HG02840 (cell line): Measurements from ENCODE around the gene SFT2D2.

Source experiments
- ATAC-seq: cut with Tn5 transposase; IDR thresholded peaks from one replicate; pipeline ENCODE4 v1.9.1; 2021; ENCODE audit warnings: mild to moderate bottlenecking, moderate library complexity, moderate number of reproducible peaks; ENCODE audit not compliant: unreplicated experiment, low FRiP score

Gene SFT2D2

DNA sequence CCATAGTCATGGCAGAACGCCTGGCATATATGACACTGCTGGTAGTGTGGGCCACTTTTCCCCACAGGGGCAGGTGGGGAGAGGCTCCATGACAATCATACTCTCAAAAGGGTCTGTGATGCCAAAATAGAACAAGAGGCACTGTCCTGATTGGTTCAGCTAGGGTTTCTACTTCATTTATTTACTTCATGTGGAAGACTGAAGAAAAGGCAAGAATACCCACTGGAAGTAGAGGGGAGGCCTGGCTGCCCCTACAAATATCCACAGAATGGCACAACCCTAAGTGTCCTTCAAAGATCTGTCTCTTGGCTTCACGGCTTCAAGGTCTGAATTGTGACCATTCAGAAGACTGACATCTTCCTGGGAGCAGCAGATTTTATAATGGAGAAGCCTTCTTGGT is 4.5 kb upstream of the SFT2D2 start:
- ATAC-seq: no peak

GRCh38 chr1:168223261-168223660 is 2.5 kb upstream of the SFT2D2 start:
- ATAC-seq: no peak

DNA sequence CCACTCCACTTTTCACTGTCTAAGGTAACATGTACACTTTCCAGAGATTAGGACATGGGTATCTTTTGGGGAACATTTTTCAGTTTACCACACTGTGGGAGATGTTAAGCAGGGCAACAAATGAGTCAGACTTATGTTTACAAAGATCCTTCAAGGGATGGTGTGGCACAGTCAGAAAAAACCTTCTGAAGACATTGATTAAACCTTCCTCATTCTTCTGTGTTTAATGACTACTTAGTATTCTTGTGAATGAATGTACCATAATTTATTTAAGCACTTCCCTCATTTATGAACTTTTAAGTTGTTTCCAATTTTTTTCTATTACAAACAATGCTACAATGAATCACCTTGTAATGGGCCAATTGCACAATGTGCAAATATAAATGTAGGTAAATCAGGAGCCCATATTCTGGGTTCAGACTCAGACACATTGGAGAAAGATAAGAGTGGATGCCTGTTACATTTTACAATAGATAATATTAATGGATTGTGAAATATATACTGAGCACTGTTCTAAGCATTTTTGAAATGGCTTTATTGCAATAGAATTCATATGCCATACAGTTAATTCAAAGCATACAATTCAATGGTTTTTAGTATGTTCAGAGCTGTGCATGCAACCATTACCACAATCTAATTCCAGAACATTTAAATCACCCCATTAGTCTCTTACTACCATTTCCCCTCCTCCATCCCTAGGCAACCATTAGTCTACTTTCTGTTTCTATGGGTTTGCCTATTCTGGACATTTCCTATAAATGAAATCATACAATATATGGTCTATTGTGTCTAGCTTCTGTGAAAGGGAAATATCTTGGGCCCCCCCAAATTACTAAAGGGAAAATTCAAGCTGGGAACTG is 1.9 kb upstream of the SFT2D2 start:
- ATAC-seq: no peak

GRCh38 chr1:168224991-168225390 is 813 bp upstream of the SFT2D2 start:
- ATAC-seq: no peak

DNA sequence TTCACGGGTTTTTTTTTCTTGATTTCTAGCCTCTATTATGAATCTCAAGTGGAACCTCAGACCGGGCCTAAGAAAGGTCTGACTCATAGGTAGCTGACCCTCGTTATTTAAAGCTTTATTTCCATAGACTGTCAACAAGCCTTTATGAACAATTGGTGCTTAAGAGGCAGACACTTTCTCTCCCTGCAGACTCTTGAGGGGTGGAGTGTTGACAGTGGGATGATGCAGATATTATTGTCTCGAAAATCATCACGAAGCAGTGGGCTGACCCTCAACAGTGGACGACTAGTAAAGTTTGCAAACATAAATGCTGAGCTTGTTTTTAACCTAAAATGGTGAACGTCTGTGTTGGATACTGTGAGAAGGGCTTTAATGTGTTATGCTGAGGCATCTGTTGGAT is 1.8 kb downstream of the SFT2D2 start:
- no peak for ATAC-seq

GRCh38 chr1:168229893-168230292 is 4.1 kb downstream of the SFT2D2 start:
- no peak for ATAC-seq

- ATAC-seq: no peak
These were observed 4.9 kb downstream of the SFT2D2 start for GRCh38 chr1:168230709-168231108.

DNA sequence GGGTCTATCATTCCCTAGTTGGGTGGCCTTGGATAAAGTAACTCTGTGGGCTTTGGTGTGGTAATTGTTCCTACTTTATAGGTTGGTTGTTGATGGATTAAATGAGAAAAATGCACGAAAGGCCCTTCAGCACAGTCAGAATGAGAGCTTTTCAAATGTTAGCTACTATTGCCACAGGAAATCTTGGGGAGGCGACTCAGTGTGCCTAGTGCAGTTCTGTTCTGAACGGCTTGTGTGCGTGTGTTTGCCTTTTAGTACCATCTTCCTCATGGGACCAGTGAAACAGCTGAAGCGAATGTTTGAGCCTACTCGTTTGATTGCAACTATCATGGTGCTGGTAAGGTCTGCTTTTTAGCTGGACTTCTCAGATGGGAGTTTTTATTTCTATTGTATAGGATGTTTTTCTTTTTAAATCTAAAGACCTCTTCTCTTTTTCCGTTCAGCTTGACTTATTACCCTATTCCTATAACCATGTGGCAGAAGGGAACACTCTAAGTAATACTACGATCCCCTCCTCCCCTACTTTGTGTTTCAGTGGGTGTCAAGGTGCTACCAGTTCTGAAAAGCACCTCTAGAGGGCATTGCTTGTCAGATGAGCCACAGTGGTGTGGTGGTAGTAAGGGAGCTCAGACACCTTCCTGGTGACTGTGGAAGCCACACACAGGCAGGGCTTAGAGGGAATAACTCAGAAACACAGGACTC is 9.2 kb downstream of the SFT2D2 start:
- no peak for ATAC-seq

DNA sequence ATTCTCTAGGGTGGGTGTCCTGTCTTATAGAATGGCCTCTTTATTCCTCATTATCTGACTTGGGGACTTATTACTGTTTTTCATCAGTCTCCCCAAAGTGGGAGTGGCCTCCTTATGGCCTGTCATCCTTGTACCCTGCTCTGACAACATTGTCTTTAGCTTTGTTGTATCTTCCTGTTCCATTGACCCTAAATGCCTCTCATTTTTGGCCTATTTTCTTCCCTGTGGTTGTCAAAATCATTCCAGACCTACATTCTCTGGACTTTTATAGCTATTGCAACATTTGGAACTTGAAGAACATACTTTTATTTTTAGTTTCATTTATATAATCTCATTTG is 9.7 kb downstream of the SFT2D2 start:
- no peak for ATAC-seq

DNA sequence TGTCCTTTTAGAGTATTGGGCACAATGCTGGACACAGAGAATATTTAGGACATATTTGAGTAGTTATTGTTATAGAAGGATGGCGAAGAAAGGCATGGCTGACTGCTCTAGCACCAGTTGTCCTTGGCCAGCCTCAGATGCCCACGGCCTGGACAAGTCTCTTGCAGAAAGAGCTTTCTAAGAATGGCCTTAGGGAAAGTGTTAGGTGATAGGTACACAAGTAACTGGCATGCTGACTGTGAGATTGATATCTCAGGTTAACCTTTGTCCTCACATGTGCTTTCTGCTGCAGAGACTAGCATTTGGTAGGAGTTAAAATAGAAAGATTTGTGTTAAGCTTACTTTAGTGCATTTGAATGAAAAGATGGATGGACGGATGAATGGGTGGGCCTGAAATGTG is 10.1 kb downstream of the SFT2D2 start:
- no peak for ATAC-seq

DNA sequence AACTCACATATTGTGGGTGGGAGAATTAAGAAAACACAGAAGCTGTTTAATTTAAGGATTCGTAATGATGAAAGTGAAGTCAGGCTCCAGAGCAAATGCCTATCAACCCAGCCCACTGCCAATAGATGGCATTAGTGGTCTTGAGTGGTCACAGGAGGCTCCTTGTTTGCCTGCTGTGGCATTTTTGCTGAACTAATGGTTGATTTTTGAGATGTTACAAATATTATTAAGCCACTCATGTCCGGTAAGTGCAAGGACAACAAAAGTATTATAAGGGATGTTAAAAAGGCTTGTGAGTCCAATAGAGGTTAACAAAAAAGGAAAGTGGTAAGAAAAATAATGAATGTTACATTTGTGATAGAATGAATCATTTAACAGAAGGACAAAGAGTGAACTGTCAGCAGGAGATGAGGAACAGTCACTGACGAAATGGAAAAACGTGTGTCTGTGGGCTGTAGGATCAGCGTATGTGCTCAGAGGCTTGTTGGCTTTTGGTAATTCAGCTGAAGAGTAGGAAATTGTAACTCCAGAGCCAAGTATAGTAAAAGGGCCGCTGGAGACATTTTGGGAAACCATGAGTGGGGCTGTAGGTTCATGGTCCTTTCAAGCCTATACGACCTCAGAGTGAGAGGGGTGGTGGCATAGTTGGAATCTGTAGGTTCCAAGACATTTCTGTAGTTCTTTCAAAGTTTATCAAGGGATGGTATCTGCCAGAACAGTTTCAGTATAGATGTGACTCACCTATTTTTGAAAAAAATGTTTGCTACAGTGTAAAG is 11.2 kb downstream of the SFT2D2 start:
- ATAC-seq: no peak

DNA sequence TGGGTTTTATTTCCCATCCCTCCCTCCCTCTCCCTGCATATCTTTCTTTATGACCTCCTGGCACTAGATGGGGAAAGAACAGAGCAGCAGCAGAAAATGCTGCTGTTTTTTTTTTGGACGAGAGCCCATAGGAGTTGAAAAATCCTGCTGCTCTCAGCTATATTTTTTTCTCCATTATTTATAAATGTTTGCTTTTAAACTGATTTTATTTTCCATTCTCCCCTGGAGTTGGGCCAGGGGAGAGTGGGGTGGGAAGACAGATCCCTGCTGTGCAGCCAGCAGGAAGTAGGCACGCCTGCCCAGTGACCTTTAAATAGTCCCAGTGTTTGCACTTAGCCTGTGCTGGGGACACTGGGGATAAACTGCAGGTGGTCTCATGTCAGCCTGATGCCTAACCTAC is 17.4 kb downstream of the SFT2D2 start:
- no peak for ATAC-seq

GRCh38 chr1:168243636-168244212 is 17.9 kb downstream of the SFT2D2 start:
- no peak for ATAC-seq

DNA sequence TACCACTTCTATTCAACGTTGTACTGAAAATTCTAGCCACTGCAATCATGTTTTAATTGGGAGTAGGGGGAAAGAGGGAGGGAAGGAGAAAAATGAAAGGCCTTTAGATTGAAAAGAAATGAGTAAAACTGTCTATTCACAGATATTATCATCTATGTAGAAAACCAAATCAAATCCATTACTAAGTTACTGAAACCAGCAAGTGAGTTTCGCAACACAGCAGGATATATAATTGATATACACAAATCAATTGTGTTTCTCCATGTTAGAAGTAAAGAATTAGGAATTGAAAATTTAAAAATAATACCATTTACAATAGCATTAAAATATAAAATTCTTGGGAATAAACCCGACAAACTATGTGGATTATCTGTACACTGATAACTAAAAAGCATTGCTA is 19.2 kb downstream of the SFT2D2 start:
- ATAC-seq: no peak

- ATAC-seq: no peak
These were observed 20.7 kb downstream of the SFT2D2 start for GRCh38 chr1:168246506-168246905.

- ATAC-seq: no peak
These were observed 26.5 kb downstream of the SFT2D2 start for GRCh38 chr1:168252204-168252733.

DNA sequence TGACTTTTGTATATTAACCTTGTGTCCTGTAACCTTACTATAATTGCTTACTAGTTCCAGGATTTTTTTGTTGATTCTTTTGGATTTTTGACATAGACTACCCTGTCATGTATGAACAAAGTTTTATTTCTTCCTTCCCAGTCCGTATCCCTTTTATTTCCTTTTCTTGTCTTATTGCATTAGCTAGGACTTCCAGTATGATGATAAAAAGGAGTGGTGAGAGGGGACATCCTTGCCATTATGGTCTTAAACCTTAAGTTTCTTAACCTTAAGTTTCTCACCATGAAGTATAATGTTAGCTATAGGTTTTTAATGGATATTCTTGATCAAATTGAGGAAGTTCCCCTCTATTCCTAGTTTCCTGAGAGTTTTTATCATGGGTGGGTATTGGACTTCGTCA is 30.4 kb downstream of the SFT2D2 start:
- no peak for ATAC-seq

DNA sequence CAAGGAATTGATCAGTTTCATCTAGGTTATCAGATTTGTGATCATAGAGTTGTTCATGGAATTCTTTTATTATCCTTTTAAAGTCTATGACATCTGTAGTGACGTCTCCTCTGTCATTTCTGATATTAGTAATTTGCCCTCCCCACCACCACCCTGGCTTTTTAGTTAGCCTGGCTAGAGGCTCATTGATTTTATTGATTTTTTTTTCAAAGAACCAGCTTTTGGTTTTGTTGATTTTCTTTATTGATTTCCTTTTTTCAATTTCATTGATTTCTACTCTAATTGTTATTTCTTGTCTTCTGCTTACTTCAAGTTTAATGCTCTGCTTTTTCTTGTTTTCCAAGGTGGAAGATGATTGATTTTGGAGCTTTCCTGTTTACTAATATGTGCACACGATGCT is 31.6 kb downstream of the SFT2D2 start:
- no peak for ATAC-seq

DNA sequence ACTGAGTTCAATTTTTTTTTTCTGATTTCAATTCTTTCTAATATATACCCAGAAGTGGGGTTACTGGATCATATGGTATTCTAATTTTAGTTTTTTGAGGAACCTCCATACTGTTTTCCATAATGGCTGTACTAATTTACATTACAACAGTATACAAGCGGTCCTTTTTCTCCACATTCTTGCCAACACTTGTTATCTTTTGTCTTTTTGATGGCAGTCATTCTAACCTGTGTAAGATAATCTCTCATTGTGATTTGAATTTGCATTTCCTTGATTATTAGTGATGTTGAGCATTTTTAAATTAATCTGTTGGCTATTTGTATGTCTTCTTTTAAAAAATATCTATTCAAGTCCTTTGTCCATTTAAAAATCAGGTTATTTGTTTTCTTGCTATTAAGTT is 33.8 kb downstream of the SFT2D2 start:
- ATAC-seq: no peak

DNA sequence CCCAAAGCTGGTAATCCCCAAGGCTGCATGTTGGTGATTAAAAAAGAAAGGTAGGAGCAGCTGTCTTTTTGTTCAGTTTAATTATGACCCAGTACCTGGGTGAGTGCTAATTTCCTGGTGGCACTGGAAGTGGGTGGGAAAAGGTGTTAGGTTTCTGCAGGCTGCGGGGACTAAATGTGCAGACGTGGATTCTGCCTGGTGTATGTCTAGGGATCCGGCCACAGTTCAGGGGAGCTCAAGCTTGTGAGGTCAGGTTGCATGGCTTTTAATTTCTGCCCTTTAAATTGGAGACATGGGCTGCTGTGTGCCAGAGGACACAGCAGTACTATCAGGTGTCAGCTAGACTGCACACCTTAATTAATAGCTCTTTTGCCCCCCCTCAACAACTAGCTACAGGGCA is 34.6 kb downstream of the SFT2D2 start:
- no peak for ATAC-seq

- ATAC-seq: no peak
These were observed 35.6 kb downstream of the SFT2D2 start for GRCh38 chr1:168261390-168261789.
